HG03175 (cell line): ENCODE results near the gene SSC5D.

Source experiments
- ATAC-seq: cut with Tn5 transposase; IDR thresholded peaks from one replicate; pipeline ENCODE4 v1.9.1; 2021; ENCODE audit warnings: mild to moderate bottlenecking, moderate library complexity; ENCODE audit not compliant: unreplicated experiment

Gene SSC5D

GRCh38 chr19:55535173-55535964 is 47.1 kb downstream of the SSC5D start:
- ATAC-seq, result no peak

GRCh38 chr19:55535965-55536350 is 47.7 kb downstream of the SSC5D start:
- ATAC-seq, result no peak

DNA sequence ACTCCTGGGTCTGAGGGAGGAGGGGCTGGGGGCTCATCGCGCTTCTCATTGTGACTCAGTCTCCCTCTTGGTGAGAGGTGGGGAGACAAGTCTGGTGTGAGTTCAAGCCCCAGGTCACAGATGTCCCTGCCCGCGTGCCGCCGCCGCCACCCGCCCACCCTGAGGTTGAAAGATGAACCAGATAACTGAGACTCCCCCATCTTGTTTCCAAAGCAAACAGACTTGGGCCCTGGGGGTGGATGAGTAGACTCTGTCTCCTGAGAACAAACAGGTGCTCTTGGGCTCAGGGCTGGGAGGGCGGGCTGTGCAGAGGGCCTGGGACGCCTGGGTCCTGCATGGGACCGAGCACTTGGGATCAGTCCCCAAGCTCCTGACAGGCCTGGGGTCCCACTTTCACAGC is 48.1 kb downstream of the SSC5D start:
- ATAC-seq, result no peak

DNA sequence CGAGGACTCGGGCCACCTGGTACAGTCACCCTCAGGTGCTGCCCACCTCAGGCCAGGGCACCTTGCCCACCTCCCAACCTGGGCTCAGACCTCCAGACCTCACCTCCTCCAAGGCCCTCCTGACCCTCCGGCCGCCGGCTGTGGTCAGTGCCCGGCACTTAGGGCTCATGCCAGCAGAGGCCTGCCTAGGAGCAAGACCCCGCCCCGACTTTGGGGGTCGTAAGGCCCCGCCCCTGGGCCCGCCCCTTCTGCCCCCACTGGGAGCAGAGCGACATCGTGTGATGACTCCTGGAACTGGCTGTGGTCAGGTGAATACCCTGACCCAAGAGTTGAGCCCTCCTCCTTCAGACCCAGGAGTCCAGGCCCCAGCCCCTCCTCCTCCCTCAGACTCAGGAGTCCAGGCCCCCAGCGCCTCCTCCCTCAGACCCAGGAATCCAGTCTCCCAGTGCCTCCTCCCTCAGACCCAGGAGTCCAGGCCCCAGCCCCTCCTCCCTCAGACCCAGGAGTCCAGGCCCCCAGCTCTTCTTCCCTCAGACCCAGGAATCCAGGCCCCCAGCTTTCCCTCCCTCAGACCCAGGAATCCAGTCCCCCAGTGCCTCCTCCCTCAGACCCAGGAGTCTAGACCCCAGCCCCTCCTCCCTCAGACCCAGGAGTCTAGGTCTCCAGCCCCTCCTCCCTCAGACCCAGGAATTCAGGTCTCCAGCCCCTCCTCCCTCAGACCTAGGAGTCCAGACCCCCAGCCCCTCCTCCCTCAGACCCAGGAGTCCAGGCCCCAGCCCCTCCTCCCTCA is 48.9 kb downstream of the SSC5D start, which contains the start of gene SBK2:
SBK2 (minus strand) TSS at position 183 of the 790 bp plus-strand sequence. CDS start 839 bp downstream, outside the sequence.
- ATAC-seq, result no peak

DNA sequence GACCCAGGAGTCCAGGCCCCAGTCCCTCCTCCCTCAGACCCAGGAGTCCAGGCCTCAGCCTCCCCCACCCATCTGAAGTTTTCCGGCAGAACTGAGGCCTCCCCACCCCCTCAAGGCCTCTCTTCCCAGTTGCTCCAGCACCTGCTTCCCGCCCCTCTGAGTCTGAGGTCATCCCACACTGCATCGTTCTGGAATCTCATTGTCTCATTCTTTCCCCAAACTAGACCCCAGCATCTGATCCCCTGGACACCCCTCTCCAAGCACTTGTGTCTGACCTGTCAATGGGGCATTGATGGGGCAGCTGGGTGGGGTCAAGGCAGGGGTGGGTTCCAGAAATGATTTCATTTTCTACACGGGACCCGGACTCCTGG is 49.5 kb downstream of the SSC5D start:
- no peak for ATAC-seq

DNA sequence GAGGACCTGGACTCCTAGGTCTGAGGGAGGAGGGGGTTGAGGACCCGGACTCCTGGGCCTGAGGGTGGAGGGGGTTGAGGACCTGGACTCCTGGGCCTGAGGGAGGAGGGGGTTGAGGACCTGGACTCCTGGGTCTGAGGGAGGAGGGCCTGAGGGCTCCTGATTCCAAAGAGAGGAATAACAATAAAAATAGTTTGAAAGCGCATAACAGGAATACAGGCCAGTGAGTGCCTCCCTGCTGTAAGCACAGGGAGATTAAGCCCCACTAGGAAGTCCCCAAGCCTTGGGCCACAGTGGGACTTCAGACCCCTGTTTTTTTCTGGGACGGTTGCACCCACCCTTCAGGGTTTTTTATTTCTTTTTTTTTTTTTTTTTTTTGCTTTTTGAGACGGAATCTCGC is 49.9 kb downstream of the SSC5D start:
- ATAC-seq, result no peak

DNA sequence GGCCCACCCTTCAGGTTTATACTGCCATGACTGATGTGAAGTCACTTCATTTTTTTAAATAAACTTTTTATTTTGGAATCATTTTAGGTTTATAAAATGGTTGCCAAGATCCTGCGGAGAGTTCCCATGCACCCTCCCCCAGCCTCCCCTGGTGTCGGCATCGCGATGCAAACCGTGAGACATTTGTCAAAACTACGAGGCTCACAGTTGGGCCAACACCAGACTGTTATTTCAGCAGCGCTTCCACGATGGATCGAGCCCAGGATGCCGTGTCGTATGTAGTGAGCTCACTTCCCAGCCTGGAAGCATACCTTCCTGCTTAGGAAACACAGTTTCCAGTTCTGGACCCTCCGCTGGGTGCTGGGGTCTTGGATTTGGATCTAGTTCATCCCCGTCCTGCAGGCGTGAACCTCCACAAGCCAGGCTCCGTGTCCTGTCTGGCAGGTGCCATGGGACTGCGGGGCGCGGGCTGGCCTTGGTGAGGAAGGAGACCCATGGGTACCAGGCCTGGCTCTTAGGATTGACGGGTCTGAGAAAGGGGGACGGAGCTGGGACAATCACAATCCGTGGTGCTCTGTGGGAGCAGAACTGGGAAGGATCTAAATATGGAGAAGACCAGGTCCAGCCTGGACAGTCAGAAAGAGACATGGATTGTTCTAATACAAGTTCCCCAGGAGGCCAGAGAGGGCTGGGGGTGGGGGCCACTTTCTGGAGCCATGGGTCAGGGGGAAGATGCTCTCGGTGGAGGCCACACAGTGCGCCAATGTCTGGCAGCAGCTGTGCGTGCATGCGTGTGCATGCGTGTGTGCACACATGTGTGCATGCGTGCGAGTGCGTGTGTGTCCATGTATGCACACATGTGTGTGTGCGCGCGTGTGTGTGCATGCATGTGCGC is 51.1 kb downstream of the SSC5D start:
- no peak for ATAC-seq

- ATAC-seq, result no peak
These were observed 52.4 kb downstream of the SSC5D start for GRCh38 chr19:55540619-55541018.

DNA sequence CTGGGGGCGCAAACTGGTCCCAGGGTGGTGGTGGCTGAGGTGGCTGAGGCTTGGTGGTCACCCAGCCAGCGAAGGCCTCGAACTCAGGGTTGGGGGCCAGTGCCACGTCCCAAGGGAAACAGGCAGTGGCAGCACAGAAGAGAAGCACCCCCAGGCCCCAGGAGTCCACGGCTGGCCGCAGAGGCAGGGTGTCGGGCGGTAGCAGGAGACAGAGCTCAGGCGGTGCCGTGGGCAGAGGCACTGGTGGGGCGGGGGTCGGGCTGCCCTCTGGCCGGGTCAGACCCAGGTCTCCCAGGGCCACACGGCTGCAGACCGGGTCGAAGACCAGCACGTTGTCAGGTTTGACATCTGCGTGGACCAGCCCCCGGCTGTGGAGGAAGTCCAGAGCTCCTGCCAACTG is 52.9 kb downstream of the SSC5D start:
- ATAC-seq, result no peak

DNA sequence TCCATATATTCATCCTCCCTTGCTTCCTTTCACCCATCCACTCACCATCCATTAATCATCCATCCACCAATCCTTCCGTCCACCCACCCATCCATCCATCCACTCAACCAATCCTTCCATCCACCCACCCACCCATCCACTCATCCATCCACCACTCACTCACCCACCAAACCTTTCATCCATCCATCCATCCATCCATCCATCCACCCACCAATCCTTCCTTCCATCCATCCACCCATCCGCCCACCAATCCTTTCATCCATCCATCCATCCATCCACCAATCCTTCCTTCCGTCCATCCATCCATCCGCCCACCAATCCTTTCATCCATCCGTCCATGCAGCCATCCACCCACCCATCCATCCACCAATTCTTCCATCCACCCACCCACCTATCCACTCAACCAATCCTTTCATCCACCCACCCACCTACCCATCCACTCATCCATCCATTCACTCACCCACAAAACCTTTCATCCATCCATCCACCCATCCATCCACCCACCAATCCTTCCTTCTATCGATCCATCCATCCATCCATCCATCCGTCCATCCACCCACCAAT is 54.1 kb downstream of the SSC5D start:
- ATAC-seq, result no peak

DNA sequence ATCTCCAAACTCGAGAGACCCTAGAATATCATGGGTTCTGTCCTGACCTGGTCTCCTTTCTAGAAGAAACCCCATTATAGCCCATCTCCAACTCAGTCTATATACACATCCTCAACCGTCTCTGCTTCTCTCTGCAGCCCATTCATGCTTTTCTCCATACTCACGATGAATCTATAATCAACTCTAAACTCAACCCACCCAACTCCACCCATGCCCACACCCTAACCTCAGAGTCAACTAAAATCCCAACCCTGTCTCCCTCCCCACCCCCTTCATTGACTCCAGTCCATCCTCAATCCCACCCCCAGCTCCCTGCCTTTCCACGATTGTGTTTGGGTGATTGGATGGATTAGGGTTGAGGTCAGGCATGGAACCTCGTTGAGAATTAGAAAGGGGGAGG is 55.3 kb downstream of the SSC5D start:
- no peak for ATAC-seq

GRCh38 chr19:55544014-55544413 is 55.8 kb downstream of the SSC5D start:
- no peak for ATAC-seq

DNA sequence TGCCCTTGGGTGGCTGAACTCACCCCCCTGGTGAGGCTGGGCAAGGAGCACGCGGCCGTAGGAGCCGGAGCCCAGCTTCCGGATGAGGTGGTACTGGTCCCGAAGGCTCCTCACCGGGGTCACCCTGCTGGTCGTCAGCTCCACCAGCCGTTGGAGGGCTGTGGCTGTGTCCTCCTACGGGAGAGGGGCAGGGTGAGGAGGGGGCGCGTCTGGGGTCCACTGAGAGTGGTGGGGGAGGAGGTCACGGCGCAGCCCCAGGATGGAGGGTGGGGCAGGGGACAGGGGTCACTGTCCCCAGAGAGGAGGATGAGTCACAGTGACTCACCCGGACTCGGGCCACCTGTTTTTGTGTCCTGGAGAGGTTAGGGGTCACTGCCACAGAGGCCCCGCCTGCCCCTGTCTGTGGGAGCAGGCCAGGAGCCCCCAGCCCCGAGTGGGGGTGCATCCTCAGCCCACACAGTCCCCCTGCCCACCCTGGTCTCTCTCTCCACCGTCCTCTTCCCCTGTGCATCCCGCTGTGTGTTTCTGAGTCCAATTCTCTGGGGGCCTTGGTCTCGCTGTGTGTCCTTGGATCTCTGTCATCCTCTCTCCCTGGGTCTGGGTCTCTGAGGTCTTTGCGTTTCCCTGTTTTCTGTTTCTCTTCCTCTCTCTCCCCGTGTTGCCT is 56.7 kb downstream of the SSC5D start:
- ATAC-seq, result no peak

DNA sequence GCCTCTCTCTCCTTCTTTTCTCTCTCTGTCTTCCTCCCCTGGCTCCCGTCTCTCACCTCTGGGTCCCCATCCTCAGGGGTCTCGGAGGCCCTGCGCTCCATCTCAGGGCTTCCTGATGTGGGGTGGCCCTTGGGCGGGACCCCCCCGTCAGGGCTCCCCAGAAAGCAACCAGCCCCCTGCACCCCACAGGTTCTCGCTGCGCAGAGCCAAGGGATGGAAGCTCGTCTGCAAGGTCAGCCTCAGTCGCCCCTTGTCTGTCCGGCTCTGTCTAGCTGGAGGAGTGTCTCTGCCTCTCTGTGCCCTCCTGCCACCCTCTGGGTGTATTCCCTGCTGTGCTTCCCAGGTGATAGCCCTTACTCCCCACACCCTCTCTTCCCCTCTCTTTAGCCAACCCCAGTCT is 57.2 kb downstream of the SSC5D start, which contains the start of gene SBK3:
SBK3 (minus strand) TSS at position 101 of the 400 bp plus-strand sequence; CDS start at position 101, 0 bp downstream.
- no peak for ATAC-seq

DNA sequence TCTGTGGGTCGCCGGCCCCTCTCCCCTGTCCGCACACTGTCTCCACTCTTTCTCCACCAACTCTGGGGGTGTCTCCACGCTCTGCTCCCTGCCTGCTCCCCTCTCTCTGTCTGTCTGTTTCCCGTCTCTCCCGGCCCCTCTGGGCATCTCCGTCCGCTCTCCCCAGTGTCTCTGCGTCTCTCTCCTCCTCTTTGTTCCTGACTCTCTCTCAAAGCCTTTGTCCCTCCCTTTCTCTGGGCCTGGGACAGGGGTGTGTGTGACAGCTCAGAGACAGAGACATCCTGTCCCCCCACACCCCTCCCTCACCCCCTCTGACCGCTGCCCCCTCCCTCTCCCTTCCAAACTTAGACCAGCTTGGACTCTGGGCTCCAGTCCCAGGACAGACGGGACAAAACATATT is 57.8 kb downstream of the SSC5D start:
- ATAC-seq, result no peak

DNA sequence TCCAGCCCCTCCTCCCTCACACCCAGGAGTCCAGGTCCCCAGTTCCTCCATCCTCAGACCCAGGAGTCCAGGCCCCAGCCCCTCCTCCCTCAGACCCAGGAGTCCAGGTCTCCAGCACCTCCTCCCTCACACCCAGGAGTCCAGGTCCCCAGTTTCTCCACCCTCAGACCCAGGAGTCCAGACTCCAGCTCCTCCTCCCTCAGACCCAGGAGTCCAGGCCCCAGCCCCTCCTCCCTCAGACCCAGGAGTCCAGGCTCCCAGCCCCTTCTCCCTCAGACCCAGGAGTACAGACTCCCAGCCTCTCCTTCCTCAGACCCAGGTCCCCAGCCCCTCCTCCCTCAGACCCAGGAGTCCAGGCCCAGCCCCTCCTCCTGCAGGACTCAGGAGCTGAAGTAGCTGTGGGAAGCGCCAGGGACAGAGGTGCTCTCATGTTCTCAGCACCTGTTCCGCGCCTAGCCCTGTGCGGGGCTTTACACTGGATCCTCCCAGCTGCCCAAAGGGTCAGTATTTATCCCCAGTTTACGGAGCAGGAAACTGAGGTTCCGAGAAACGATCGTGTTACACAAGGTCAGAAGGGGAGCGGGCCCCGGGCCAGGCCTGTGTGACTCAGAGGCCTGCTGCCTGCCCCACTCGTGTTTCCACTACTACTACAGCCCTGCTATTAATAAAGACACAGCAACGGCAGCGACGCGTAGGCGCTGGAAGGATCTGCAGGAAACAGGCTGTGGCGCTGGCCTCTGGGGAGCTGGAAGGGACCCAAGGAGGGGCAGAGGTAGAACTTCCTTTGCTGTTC is 58.8 kb downstream of the SSC5D start:
- ATAC-seq, result no peak

GRCh38 chr19:55549500-55550320 is 61.5 kb downstream of the SSC5D start:
- ATAC-seq, result no peak

DNA sequence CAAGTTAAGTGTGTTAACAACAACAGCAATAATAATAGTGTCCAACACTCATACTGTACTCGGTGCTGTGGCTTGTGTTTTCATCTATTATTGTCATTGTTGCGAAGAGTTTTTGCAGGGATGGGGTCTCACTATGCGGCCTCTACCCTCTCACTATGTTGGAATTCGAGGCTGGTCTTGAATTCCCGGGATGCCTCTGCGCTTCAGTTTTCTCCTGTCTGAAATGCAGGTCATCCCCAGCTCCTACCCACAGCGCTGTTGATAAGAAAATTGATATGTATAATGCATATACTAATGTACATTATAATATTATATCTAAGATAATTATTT is 62.0 kb downstream of the SSC5D start:
- ATAC-seq, result no peak

DNA sequence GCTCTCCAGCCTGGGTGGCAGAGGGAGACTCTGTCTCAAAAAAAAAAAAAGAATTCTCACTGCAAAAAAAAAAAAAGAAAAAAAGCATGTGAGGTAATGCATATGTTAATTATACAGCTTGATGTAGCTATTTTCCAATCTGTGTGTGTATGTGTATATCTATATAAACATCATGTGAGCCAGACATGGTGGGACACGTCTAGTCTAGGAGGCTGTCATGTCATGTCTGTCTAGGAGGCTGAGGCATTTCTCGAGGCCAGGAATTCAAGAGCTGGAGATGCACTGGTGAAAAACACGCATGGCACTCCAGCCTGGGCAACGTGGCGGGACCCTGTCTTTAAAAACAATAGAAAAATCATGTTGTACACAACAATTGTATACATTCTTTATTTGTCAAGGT is 64.0 kb downstream of the SSC5D start:
- no peak for ATAC-seq
